ENCODE data around the gene CTNNA3.

CTNNA3 gene

DNA sequence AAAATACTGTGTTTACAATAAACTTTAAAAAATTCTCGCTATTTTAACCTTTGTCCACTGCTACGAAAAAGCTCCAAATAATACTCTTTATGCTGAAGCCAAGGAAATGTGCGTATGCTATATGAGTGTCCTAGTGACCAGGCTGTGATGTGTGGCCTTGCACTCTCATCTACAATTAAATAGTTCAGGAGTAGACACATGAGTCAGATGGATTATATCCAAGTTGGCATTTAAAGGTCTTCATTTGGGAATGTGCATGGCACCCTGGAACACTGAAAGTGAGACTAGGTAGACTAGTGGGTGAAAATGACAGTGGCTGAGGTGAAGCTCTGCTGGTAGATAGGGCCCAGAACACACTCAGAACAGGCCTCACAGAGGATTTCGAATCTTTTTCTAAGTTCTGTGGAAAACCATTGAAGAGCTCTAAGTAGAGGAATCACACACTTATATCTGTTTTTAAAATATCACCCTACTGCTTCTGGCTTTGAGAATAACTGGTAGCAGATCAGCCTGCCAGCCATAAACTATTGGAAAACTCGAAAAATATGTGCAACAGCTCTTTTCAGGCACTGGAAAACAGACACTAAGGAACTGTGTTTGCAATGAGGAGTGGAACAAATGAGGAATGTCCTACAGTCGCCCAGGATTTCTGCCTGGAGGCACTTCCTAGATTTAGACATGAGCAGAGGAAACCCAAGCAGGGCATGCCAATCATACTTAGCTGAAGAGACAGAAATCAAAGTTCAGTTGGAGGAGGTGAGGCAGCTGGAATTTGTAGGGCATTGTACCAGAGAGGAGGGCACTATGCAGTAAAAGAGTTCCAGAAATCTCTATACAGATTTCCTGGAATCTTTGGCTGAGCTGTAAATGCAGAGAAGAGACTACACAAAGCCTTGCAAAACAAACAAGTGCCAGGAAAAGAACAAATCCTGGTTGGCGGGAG lies 1374.0 kb downstream of the CTNNA3 start:
- no peak overlapping the region for H3K4me3 ChIP-seq (ENCODE audit: insufficient read depth, low read depth, low read length, poor library complexity, severe bottlenecking)
- no peak overlapping the region for H3K27ac ChIP-seq (ENCODE audit: insufficient read depth, low read length, poor library complexity, severe bottlenecking)
- no peaks in the 10 kb centered on the region for H3K4me1 ChIP-seq (ENCODE audit: control insufficient read depth, insufficient read depth, low read length, poor library complexity, severe bottlenecking)
- no peaks in the 10 kb centered on the region for H3K36me3 ChIP-seq (ENCODE audit: control insufficient read depth, insufficient read depth, low read length)
- no peak for DNase-seq
- no peaks in the 10 kb centered on the region for H3K9me3 ChIP-seq (ENCODE audit: control insufficient read depth, low read length)
- H3K27me3 ChIP-seq (replicated peaks; ENCODE audit: control insufficient read depth, insufficient read depth, low read length, poor library complexity, severe bottlenecking): no peaks in the 10 kb centered on the region

DNA sequence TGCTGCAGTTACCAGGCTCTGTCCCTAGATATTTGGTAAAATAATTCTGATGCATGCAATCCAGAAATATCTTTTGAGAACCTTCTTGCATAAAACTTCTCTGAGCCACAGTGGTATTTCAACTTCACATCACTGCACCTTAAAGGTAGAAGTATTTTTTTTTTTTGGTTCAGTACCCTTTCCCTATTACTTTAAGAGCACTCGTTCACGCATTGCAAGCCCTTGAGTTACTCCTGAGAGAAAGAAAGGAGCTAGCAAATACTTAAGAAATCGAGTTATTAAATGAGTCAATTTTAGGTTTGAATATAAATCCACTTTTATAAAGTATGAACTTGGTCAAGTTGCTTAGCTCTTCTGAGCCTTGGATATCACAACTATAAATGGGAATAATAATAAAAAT lies 1377.2 kb downstream of the CTNNA3 start:
- no peak for DNase-seq
- Histone ChIP-seq H3K4me3 (ENCODE audit: insufficient read depth, low read depth, low read length, poor library complexity, severe bottlenecking) (no peak overlapping the region), H3K36me3 (ENCODE audit: control insufficient read depth, insufficient read depth, low read length) (no peaks in the 10 kb centered on the region), H3K27me3 (replicated peaks; ENCODE audit: control insufficient read depth, insufficient read depth, low read length, poor library complexity, severe bottlenecking) (no peaks in the 10 kb centered on the region), H3K4me1 (ENCODE audit: control insufficient read depth, insufficient read depth, low read length, poor library complexity, severe bottlenecking) (no peaks in the 10 kb centered on the region), H3K9me3 (ENCODE audit: control insufficient read depth, low read length) (no peaks in the 10 kb centered on the region), H3K27ac (ENCODE audit: insufficient read depth, low read length, poor library complexity, severe bottlenecking) (no peak overlapping the region)

DNA sequence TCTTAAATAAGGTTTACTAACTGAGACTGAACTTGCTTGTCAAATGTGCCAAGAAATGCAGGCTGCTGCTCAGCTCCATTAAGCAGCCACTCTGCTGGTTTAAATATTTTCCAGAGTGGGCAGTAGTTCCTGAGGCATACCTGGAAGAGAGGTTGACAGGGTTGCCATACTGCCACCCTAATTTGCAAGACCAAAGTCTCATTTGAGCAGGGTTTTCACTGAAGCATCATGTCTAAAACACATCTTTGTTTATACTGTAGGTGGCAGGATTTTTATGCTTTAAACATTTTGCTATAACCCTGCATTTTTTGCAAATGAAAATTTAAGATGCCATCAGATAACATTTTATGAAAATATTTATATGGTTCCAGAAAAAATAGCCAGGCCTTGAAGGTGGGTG lies 1388.2 kb downstream of the CTNNA3 start:
- H3K9me3 ChIP-seq (ENCODE audit: control insufficient read depth, low read length): no peaks in the 10 kb centered on the region
- H3K36me3 ChIP-seq (ENCODE audit: control insufficient read depth, insufficient read depth, low read length): no peaks in the 10 kb centered on the region
- no peak overlapping the region for H3K27ac ChIP-seq (ENCODE audit: insufficient read depth, low read length, poor library complexity, severe bottlenecking)
- no peak for DNase-seq
- no peak overlapping the region for H3K4me3 ChIP-seq (ENCODE audit: insufficient read depth, low read depth, low read length, poor library complexity, severe bottlenecking)
- no peaks in the 10 kb centered on the region for H3K4me1 ChIP-seq (ENCODE audit: control insufficient read depth, insufficient read depth, low read length, poor library complexity, severe bottlenecking)
- H3K27me3 ChIP-seq (replicated peaks; ENCODE audit: control insufficient read depth, insufficient read depth, low read length, poor library complexity, severe bottlenecking): no peaks in the 10 kb centered on the region

DNA sequence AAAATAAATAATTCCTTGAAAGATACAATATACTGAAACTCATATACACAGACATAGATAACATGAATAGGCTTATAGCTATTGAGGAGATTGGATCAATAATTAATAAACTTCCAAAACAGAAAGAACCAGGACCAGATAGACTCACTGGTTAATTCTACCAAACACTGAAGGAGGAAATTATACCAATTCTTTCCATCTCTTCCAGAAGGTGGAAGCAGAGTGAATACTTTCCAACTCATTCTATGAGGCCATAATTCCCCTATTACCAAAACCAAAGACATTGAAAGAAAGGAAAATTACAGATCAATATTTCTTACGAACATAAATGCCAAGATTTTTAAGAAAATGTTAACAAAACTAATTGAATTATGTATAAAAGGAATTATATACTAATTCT lies 1394.9 kb downstream of the CTNNA3 start:
- no peaks in the 10 kb centered on the region for H3K36me3 ChIP-seq (ENCODE audit: control insufficient read depth, insufficient read depth, low read length)
- H3K9me3 ChIP-seq (ENCODE audit: control insufficient read depth, low read length): no peaks in the 10 kb centered on the region
- H3K4me1 ChIP-seq (ENCODE audit: control insufficient read depth, insufficient read depth, low read length, poor library complexity, severe bottlenecking): no peaks in the 10 kb centered on the region
- no peak overlapping the region for H3K4me3 ChIP-seq (ENCODE audit: insufficient read depth, low read depth, low read length, poor library complexity, severe bottlenecking)
- DNase-seq: no peak
- H3K27me3 ChIP-seq (replicated peaks; ENCODE audit: control insufficient read depth, insufficient read depth, low read length, poor library complexity, severe bottlenecking): no peaks in the 10 kb centered on the region
- H3K27ac ChIP-seq (ENCODE audit: insufficient read depth, low read length, poor library complexity, severe bottlenecking): no peak overlapping the region

DNA sequence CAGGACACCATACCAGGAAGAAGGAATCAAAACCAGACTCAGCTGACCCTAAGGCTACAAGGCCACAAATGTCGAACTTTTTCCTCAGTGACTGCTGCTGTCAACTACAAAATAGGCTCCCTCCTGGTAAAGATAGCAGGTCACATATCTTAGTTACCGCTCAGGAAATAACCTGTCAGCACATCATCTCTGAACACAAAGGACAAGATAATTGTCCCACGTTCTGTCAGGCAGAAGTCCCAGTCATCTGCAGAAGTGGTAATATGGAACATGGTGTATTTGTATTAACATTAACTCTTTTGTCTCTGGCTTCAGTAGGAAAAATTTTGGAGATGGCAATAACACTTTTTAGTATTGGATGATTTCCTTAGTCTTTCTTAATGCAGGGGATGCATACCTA lies 1400.4 kb downstream of the CTNNA3 start:
- Histone ChIP-seq H3K36me3 (ENCODE audit: control insufficient read depth, insufficient read depth, low read length) (no peaks in the 10 kb centered on the region), H3K27me3 (replicated peaks; ENCODE audit: control insufficient read depth, insufficient read depth, low read length, poor library complexity, severe bottlenecking) (no peaks in the 10 kb centered on the region), H3K4me1 (ENCODE audit: control insufficient read depth, insufficient read depth, low read length, poor library complexity, severe bottlenecking) (no peaks in the 10 kb centered on the region), H3K27ac (ENCODE audit: insufficient read depth, low read length, poor library complexity, severe bottlenecking) (no peak overlapping the region), H3K9me3 (ENCODE audit: control insufficient read depth, low read length) (no peaks in the 10 kb centered on the region), H3K4me3 (ENCODE audit: insufficient read depth, low read depth, low read length, poor library complexity, severe bottlenecking) (no peak overlapping the region)
- DNase-seq: no peak

DNA sequence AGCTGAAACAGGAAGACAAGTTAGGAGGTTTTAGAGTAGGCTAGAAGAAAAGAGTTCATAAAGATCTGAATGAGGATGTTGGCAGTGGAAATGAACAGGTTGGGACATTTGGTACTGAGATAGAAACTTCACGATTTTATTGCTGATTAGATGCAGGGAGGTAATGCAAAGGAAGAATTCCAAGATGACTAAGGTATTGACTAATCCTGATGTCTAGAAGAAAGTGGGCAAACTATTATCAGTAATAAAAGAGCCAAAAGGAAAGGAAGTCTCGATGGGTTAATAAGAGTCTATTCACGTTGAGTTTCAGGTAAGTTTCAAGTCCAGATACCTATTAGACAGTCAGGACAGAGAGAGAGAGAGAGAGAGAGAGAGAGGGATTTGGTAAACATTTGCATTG lies 1401.5 kb downstream of the CTNNA3 start:
- no peaks in the 10 kb centered on the region for H3K4me1 ChIP-seq (ENCODE audit: control insufficient read depth, insufficient read depth, low read length, poor library complexity, severe bottlenecking)
- H3K27me3 ChIP-seq (replicated peaks; ENCODE audit: control insufficient read depth, insufficient read depth, low read length, poor library complexity, severe bottlenecking): no peaks in the 10 kb centered on the region
- DNase-seq: no peak
- H3K27ac ChIP-seq (ENCODE audit: insufficient read depth, low read length, poor library complexity, severe bottlenecking): no peak overlapping the region
- H3K9me3 ChIP-seq (ENCODE audit: control insufficient read depth, low read length): no peaks in the 10 kb centered on the region
- H3K36me3 ChIP-seq (ENCODE audit: control insufficient read depth, insufficient read depth, low read length): no peaks in the 10 kb centered on the region
- no peak overlapping the region for H3K4me3 ChIP-seq (ENCODE audit: insufficient read depth, low read depth, low read length, poor library complexity, severe bottlenecking)

DNA sequence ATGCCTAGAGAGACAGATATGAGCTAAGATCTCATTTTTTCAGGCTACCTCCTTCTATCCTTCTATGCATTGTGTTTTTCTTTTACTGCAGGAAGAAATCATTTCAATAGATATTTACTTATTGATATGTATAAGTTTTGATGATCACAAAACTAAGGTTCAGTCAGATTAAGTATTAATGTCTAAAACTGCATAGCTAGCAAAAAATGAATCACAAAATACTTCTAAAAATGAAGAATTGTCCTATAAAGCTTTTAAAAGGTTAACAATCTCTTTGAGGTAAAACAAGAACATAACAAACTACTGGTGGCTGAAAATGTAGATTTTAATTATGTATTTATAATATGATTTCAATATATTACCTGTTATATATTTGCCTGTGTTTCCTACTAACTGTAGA lies 1403.1 kb downstream of the CTNNA3 start:
- Histone ChIP-seq H3K36me3 (ENCODE audit: control insufficient read depth, insufficient read depth, low read length) (no peaks in the 10 kb centered on the region), H3K27ac (ENCODE audit: insufficient read depth, low read length, poor library complexity, severe bottlenecking) (no peak overlapping the region), H3K4me3 (ENCODE audit: insufficient read depth, low read depth, low read length, poor library complexity, severe bottlenecking) (no peak overlapping the region), H3K27me3 (replicated peaks; ENCODE audit: control insufficient read depth, insufficient read depth, low read length, poor library complexity, severe bottlenecking) (no peaks in the 10 kb centered on the region), H3K9me3 (ENCODE audit: control insufficient read depth, low read length) (no peaks in the 10 kb centered on the region), H3K4me1 (ENCODE audit: control insufficient read depth, insufficient read depth, low read length, poor library complexity, severe bottlenecking) (no peaks in the 10 kb centered on the region)
- DNase-seq: no peak

DNA sequence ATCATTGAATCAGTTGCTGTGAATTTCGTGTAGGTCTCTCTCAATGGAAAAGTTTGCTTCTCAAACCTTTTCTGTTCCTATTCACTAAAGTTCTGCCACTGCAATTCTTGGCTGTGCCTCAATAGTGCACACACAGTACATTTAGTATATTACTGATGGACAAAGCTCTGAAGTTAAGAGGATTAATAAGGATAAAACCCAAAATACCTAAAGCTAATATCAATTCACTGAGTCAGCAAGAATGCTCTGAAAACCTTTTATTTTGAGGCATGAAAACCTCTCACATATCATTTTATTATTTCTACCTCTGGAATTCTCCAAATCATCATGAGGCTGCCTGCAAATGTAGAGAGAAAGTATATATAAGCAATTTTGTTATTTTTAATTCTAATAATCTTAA lies 1403.5 kb downstream of the CTNNA3 start:
- Histone ChIP-seq H3K27me3 (replicated peaks; ENCODE audit: control insufficient read depth, insufficient read depth, low read length, poor library complexity, severe bottlenecking) (no peaks in the 10 kb centered on the region), H3K9me3 (ENCODE audit: control insufficient read depth, low read length) (no peaks in the 10 kb centered on the region), H3K4me3 (ENCODE audit: insufficient read depth, low read depth, low read length, poor library complexity, severe bottlenecking) (no peak overlapping the region), H3K36me3 (ENCODE audit: control insufficient read depth, insufficient read depth, low read length) (no peaks in the 10 kb centered on the region), H3K27ac (ENCODE audit: insufficient read depth, low read length, poor library complexity, severe bottlenecking) (no peak overlapping the region), H3K4me1 (ENCODE audit: control insufficient read depth, insufficient read depth, low read length, poor library complexity, severe bottlenecking) (no peaks in the 10 kb centered on the region)
- DNase-seq: no peak

DNA sequence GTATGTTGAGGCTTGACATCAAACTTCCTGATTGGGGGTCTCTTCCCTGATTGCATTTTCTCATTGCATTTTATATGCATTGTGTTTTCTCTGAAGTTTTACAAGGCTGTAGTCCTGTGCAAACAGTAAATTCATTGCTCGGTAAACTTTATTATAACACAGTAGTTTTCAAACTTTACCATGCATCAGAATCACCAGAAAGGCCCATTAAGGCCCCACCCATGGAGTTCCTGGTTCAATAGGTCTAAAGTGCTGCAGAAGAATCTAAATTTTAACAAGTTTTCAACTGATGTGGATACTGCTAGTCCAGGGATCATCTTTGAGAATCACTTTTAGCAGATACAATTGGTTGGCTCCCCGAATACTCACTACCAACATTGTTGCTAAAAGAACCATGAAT lies 1404.9 kb downstream of the CTNNA3 start:
- Histone ChIP-seq H3K27me3 (replicated peaks; ENCODE audit: control insufficient read depth, insufficient read depth, low read length, poor library complexity, severe bottlenecking) (no peaks in the 10 kb centered on the region), H3K4me3 (ENCODE audit: insufficient read depth, low read depth, low read length, poor library complexity, severe bottlenecking) (no peak overlapping the region), H3K36me3 (ENCODE audit: control insufficient read depth, insufficient read depth, low read length) (no peaks in the 10 kb centered on the region), H3K9me3 (ENCODE audit: control insufficient read depth, low read length) (no peaks in the 10 kb centered on the region), H3K4me1 (ENCODE audit: control insufficient read depth, insufficient read depth, low read length, poor library complexity, severe bottlenecking) (no peaks in the 10 kb centered on the region), H3K27ac (ENCODE audit: insufficient read depth, low read length, poor library complexity, severe bottlenecking) (no peak overlapping the region)
- no peak for DNase-seq

DNA sequence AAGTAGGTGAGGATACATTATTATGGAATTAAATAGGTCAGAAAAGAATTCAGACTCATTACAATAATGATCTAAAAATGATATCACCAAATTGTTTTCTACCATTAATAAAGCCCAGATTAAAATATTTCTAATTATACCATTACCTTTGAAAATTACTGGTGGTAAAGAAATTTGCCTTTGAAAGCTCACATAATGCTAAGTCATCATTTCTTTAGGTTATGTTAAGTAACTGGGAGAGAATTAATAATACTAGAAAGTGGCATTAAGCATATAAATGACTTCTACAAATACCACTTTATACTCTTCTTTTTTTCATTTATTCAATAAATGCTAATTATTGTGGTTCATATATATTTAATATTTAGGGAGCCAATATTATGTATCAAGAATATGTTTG lies 1411.4 kb downstream of the CTNNA3 start:
- DNase-seq: no peak
- H3K4me3 ChIP-seq (ENCODE audit: insufficient read depth, low read depth, low read length, poor library complexity, severe bottlenecking): no peak overlapping the region
- no peaks in the 10 kb centered on the region for H3K9me3 ChIP-seq (ENCODE audit: control insufficient read depth, low read length)
- no peaks in the 10 kb centered on the region for H3K36me3 ChIP-seq (ENCODE audit: control insufficient read depth, insufficient read depth, low read length)
- H3K4me1 ChIP-seq (ENCODE audit: control insufficient read depth, insufficient read depth, low read length, poor library complexity, severe bottlenecking): no peaks in the 10 kb centered on the region
- H3K27me3 ChIP-seq (replicated peaks; ENCODE audit: control insufficient read depth, insufficient read depth, low read length, poor library complexity, severe bottlenecking): no peaks in the 10 kb centered on the region
- no peak overlapping the region for H3K27ac ChIP-seq (ENCODE audit: insufficient read depth, low read length, poor library complexity, severe bottlenecking)
